Measurements from ENCODE around the gene EFNA4. TPM values are rescaled to one million over a fixed set of nuclear protein-coding genes. Genes with fewer than 3 reads are reported as not detected.
A peak's percentile ranks its signal among the peaks of the same experiment; 100 is the strongest.

EFNA4 gene
- total RNA-seq, 6 experiments from 2014 or later: 3.6 to 5.6 (median 4.8) TPM

GRCh38 chr1:155053531-155054105, 9.9 kb upstream of the EFNA4 start:
- H3K4me3 Mint-ChIP-seq: no peak overlapping the region

GRCh38 chr1:155057104-155057503, 6.4 kb upstream of the EFNA4 start:
- no peak for TF ChIP-seq CTCF (IDR thresholded peaks at IDR 0.05)
- no peak for DNase-seq
- no peaks in the 10 kb centered on the region for H3K9me3 Mint-ChIP-seq
- no peaks in the 10 kb centered on the region; the same call in 1 of the 2 replicates for H3K27me3 Mint-ChIP-seq (ENCODE audit: insufficient read depth)
- H3K4me3 Mint-ChIP-seq: no peak overlapping the region
- H3K4me1 Mint-ChIP-seq (ENCODE audit: low read depth): peaks cover 21% of the 10 kb centered on the region
- H3K27ac Mint-ChIP-seq: no peak overlapping the region
- 0 out of 2 replicates have a peak, but pooled peaks cover 10% of the 10 kb centered on the region for H3K36me3 Mint-ChIP-seq (ENCODE audit: low read depth)

More at GRCh38 chr1:155053531-155054105, 9.9 kb upstream of the EFNA4 start:
- no peak overlapping the region for H3K27ac Mint-ChIP-seq
- no peaks in the 10 kb centered on the region for H3K9me3 Mint-ChIP-seq
- 0 out of 2 replicates have a peak, but pooled peaks cover 10% of the 10 kb centered on the region for H3K36me3 Mint-ChIP-seq (ENCODE audit: low read depth)
- no peaks in the 10 kb centered on the region; the same call in 1 of the 2 replicates for H3K27me3 Mint-ChIP-seq (ENCODE audit: insufficient read depth)
- DNase-seq: no peak
- H3K4me1 Mint-ChIP-seq (ENCODE audit: low read depth): peaks cover 30% of the 10 kb centered on the region
- no peak for TF ChIP-seq CTCF (IDR thresholded peaks at IDR 0.05)

GRCh38 chr1:155057788-155058211, 5.7 kb upstream of the EFNA4 start:
- TF ChIP-seq CTCF (IDR thresholded peaks at IDR 0.05): peak; percentile 62
- Mint-ChIP-seq H3K27ac (no peak overlapping the region), H3K4me3 (no peak overlapping the region)

DNA sequence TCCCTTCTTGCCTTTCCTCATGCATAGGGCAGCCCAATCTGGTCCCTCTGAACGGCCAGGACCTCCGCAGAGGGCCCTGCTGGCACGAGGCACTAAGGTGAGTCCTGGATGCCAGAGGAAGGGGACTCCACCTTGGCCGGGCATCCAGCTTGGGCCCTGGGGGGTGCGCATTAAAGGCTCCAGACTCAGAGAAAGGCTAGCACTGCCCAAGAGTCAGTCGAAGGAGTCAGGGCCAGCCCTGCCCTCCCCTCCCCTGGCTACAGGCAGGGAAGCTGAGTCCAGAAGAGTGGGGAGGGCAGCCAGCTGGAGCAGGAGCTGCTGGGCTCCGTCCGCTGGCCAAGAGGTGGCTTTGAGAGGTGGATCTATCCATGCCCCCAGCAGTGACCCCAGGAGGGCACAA, 2.8 kb upstream of the EFNA4 start:
- Mint-ChIP-seq H3K27me3 (ENCODE audit: insufficient read depth) (no peaks in the 10 kb centered on the region; the same call in none of the 2 replicates), H3K27ac (no peak overlapping the region), H3K36me3 (ENCODE audit: low read depth) (0 out of 2 replicates have a peak, but pooled peaks cover 7% of the 10 kb centered on the region), H3K4me3 (no peak overlapping the region), H3K9me3 (no peaks in the 10 kb centered on the region), H3K4me1 (ENCODE audit: low read depth) (peaks cover 30% of the 10 kb centered on the region)
- no peak for DNase-seq
- TF ChIP-seq CTCF (IDR thresholded peaks at IDR 0.05): no peak

More at GRCh38 chr1:155057788-155058211, 5.7 kb upstream of the EFNA4 start:
- Mint-ChIP-seq H3K27me3 (ENCODE audit: insufficient read depth) (no peaks in the 10 kb centered on the region; the same call in none of the 2 replicates), H3K9me3 (no peaks in the 10 kb centered on the region), H3K4me1 (ENCODE audit: low read depth) (peaks cover 20% of the 10 kb centered on the region), H3K36me3 (ENCODE audit: low read depth) (0 out of 2 replicates have a peak, but pooled peaks cover 10% of the 10 kb centered on the region)
- no peak for DNase-seq

DNA sequence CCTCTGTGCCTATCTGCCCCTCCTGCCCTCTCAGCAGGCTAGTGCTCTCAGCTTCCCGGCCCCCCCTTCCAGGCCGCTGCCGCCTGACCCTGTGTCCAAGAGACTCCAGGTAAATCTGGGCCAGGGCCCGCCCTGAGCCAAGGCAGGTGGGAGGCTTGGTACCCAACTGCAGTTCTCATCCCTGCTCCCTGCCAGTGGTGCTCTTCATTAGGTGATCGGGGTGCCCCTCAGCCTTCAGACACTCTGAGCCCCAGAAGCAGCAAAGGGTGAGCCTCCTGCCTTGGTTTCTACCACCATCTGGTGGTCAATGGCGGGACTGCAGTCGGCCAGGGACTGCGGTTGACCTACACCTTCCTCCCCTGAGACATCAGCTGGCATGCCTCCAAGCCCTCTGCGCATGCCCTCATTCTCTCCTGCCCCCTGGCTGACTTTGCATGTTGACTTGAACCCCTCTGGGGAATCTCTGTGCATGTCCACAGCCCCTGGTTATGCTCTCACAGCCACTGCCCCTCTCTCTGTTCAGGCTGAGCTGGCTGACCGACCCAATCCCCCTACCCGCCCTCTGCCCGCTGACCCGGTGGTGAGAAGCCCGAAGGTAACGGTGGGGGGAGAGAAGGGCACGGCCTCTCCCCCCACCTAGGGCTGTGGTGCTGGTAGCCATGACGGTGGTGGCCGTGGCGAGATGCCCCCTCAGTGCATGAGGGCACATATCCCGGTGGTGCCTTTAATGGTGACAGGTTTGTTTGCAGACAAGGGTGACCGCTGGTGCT, 2.0 kb upstream of the EFNA4 start:
- Mint-ChIP-seq H3K9me3 (no peaks in the 10 kb centered on the region), H3K27ac (no peak overlapping the region), H3K36me3 (ENCODE audit: low read depth) (peaks cover 4% of the 10 kb centered on the region; the same call in 1 of the 2 replicates), H3K27me3 (ENCODE audit: insufficient read depth) (no peaks in the 10 kb centered on the region; the same call in none of the 2 replicates), H3K4me3 (no peak overlapping the region), H3K4me1 (ENCODE audit: low read depth) (peaks cover 30% of the 10 kb centered on the region)
- peak; percentile 99 for TF ChIP-seq CTCF (IDR thresholded peaks at IDR 0.05)
- DNase-seq: peak; percentile 81
